Cardiac muscle cell (in vitro differentiated cells and primary cell): ENCODE data around the gene MPPED1. TPM values are rescaled to one million over a fixed set of nuclear protein-coding genes. Genes with fewer than 3 reads are reported as not detected.

Source experiments
- DNase-seq, 2 donors: peaks; one replicate each; pipeline versions ENCODE4 v3.0.0 to v3.0.0-alpha.2; 2010 to 2017; ENCODE audit warnings: low read depth in 1 of 2, low spot score in 1 of 2
- H3K27ac ChIP-seq: fragments of 200-600 bp; sonication (generic); 2 replicates; pipeline ENCODE4 v1.5.1; 2016
- H3K27me3 ChIP-seq: fragments of 200-600 bp; sonication (generic); 2 replicates; pipeline ENCODE4 v1.6.0; 2016; ENCODE audit warnings: control low read depth
- H3K36me3 ChIP-seq: fragments of 200-600 bp; sonication (generic); 2 replicates; pipeline ENCODE4 v1.5.1; 2016; ENCODE audit warnings: control low read depth
- H3K4me1 ChIP-seq: fragments of 200-600 bp; sonication (generic); 2 replicates; pipeline ENCODE4 v1.8.1; 2017; ENCODE audit warnings: low read depth, mild to moderate bottlenecking, mixed run types
- H3K4me3 ChIP-seq: fragments of 200-600 bp; sonication (generic); 2 replicates; pipeline ENCODE4 v1.5.1; 2016; ENCODE audit warnings: mild to moderate bottlenecking
- H3K9me3 ChIP-seq: fragments of 200-600 bp; sonication (generic); 2 replicates; pipeline ENCODE4 v1.5.1; 2017; ENCODE audit warnings: low read depth, mild to moderate bottlenecking, control low read depth
- polyA plus RNA-seq: library from polyadenylated mRNA; unstranded; fragments of >200 nt; fragmentation: Nextera tagmentation; extraction: Ambion mirVana; gene quantifications from 2 replicates; pipeline ENCODE4 v1.2.1, GENCODE V29; 2016
- total RNA-seq: library from RNA; depleted of rRNA; stranded (reverse); fragments of >200 nt; gene quantifications from 2 replicates; pipeline ENCODE4 v1.2.3, GENCODE V29; 2016
- TF ChIP-seq, protein P1 (sequence below): IDR thresholded peaks from 2 replicates; pipeline ENCODE4 v1.5.1; 2012; ENCODE audit warnings: low read depth, mild to moderate bottlenecking, low read length

The MPPED1 gene
- total and polyA plus RNA-seq, 2 experiments from 2014 or later = 0.12 TPM; not detected in 1

DNA sequence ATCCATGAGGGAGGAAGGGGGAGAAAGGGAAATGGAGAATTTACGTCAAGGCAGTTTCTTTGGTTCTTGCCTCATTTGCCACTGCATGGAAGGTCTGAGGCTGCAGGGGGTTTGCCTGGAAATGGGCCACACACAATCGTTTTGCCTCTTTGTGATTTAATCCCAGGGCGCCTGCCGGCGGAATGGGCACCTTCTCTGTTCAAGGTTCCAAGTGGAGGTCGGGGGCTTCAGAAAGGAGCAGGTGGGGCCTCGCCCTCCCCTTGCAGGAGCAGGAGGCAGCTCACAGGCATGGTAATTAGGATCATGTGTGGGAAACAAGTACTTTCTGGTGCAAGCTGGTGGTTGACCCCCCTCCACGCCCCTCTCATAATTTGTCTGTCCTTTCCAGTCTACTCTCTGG, 29.9 kb downstream of the MPPED1 start:
- Histone ChIP-seq H3K4me3 (no peak overlapping the region), H3K36me3 (no peaks in the 10 kb centered on the region), H3K4me1 (no peaks in the 10 kb centered on the region), H3K27me3 (peaks cover 3% of the 10 kb centered on the region), H3K27ac (no peak overlapping the region), H3K9me3 (no peaks in the 10 kb centered on the region)
- TF ChIP-seq, protein P1, sequence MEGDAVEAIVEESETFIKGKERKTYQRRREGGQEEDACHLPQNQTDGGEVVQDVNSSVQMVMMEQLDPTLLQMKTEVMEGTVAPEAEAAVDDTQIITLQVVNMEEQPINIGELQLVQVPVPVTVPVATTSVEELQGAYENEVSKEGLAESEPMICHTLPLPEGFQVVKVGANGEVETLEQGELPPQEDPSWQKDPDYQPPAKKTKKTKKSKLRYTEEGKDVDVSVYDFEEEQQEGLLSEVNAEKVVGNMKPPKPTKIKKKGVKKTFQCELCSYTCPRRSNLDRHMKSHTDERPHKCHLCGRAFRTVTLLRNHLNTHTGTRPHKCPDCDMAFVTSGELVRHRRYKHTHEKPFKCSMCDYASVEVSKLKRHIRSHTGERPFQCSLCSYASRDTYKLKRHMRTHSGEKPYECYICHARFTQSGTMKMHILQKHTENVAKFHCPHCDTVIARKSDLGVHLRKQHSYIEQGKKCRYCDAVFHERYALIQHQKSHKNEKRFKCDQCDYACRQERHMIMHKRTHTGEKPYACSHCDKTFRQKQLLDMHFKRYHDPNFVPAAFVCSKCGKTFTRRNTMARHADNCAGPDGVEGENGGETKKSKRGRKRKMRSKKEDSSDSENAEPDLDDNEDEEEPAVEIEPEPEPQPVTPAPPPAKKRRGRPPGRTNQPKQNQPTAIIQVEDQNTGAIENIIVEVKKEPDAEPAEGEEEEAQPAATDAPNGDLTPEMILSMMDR = no peak
- no peak for DNase-seq

DNA sequence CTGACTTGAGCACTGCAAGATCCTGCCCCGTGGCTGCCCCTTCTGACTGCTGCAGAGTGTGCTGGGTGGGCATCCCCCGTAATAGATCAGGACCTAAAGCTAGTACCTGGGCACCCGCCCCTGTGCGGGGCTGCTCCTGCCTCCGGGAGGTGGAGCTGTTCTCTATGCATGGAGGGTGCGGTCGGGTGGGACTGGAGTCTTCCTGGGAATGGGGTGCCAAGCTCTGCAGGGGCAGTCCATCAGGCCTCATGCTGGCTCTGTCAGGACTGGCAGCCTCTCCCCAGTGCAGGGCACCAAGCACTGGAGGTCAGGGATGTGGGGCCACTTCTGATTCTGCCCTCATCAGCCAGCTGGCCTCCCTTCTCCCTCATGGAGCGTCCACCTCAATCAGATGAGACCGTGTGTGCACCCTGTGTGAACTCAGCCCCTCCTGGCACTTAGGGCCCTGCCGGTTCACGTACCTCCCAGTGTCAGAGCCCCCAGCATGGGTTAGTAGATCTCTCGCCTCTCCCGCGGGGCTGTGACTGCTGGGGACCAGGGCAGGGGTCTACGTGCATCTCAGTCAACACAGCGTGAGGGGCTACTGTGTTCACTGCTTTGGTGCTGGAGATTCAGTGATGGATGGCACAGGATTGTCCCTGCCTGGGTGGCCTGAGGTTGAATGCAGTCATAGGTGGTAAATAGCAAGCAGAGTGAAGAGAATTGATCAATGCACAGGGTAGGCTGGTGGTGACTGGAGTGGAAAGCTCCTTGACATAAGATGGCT, 30.8 kb downstream of the MPPED1 start:
- Histone ChIP-seq H3K27me3 (peaks cover 3% of the 10 kb centered on the region), H3K9me3 (no peaks in the 10 kb centered on the region), H3K27ac (no peak overlapping the region), H3K36me3 (no peaks in the 10 kb centered on the region), H3K4me1 (no peaks in the 10 kb centered on the region), H3K4me3 (no peak overlapping the region)
- no peak for DNase-seq
- TF ChIP-seq, protein P1 = no peak

DNA sequence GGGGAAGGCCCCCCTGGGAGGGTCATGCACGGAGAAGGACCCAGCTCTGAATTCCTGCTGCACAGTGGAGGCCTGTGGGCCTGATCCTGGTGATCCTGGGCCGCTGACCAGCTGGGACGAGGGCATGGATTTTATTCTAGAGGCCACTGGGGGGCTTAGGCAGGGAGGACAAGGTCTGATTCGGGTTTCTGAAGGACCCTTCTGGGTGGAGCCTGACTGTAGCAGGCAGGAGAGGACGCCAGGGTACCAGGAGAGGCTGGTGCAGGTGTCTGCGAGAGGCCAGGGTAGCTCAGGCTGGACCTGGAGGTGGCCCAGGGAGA, 31.3 kb downstream of the MPPED1 start:
- H3K27me3 ChIP-seq = peaks cover 3% of the 10 kb centered on the region
- H3K36me3 ChIP-seq = no peaks in the 10 kb centered on the region
- no peak overlapping the region for H3K4me3 ChIP-seq
- H3K9me3 ChIP-seq = no peaks in the 10 kb centered on the region
- TF ChIP-seq, protein P1 = no peak
- H3K4me1 ChIP-seq = no peaks in the 10 kb centered on the region
- no peak overlapping the region for H3K27ac ChIP-seq
- no peak for DNase-seq

DNA sequence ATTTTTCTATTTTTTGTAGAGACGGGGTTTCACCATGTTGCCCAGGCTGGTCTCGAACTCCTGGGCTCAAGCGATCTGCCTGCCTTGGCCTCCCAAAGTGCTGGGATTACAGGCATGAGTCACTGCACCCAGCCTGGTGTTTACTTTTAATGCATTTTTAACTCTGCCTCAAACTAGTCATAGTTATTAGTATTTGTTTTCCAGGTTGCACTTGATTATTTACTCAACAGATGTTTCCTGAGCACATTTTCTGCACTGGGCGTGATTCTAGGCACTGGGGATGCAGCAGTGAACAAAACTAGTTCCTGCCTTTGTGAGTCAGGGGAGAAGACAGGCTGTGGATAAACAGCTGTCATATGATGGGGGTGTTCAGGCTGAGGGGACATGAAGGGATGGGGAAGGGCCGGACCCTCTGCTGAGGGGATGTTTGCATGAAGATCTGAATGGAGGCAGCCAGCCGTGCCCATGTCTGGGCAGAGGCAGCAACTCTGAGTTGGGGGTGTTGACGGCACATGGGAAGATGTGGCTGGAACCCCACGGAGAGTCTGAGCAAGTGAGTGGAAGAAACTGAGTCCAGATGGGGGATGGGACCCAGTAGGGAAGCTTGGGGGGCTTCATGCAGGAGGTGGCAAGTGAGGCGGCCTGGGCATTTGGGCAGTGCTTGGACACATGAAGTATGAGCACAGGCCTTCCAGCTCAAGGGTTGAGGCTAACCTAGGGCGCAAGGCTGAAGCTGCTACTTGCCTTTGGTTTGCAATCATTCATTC, 34.4 kb downstream of the MPPED1 start:
- no peak for DNase-seq

DNA sequence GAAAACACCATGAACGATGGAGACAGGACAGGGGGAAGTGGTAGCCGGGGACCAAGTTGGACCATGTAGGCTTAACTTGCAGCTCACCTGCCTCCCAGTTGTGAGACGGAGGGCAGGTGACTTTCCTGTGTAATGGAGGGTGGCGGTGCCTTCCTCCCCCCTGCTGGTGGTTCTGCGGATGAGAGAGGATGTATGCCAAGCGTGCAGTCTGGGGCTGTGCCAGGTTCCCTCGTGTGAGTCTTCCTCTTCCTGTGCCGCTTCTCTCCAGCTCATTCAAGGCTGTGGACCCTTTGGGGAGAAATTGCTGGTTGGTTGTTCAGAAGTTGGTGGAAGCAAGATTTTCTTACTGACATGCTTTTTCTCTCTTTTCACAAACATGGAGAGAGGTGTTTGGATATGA, 35.1 kb downstream of the MPPED1 start:
- H3K27ac ChIP-seq = no peak overlapping the region
- H3K4me1 ChIP-seq = no peaks in the 10 kb centered on the region
- H3K4me3 ChIP-seq = no peak overlapping the region
- no peaks in the 10 kb centered on the region for H3K36me3 ChIP-seq
- H3K9me3 ChIP-seq = no peaks in the 10 kb centered on the region
- TF ChIP-seq, protein P1 = no peak
- DNase-seq = no peak
- no peaks in the 10 kb centered on the region for H3K27me3 ChIP-seq

More for the DNA sequence above, 34.4 kb downstream of the MPPED1 start:
- TF ChIP-seq, protein P1 = no peak
- Histone ChIP-seq H3K27me3 (no peaks in the 10 kb centered on the region), H3K36me3 (no peaks in the 10 kb centered on the region), H3K4me3 (no peak overlapping the region), H3K4me1 (no peaks in the 10 kb centered on the region), H3K9me3 (no peaks in the 10 kb centered on the region), H3K27ac (no peak overlapping the region)
